Measurements from ENCODE around the gene DNAJC17. TPM values are rescaled to one million over a fixed set of nuclear protein-coding genes. Genes with fewer than 3 reads are reported as not detected.

DNAJC17 gene
- polyA plus RNA-seq, 1 experiment: 25.8 TPM

DNA sequence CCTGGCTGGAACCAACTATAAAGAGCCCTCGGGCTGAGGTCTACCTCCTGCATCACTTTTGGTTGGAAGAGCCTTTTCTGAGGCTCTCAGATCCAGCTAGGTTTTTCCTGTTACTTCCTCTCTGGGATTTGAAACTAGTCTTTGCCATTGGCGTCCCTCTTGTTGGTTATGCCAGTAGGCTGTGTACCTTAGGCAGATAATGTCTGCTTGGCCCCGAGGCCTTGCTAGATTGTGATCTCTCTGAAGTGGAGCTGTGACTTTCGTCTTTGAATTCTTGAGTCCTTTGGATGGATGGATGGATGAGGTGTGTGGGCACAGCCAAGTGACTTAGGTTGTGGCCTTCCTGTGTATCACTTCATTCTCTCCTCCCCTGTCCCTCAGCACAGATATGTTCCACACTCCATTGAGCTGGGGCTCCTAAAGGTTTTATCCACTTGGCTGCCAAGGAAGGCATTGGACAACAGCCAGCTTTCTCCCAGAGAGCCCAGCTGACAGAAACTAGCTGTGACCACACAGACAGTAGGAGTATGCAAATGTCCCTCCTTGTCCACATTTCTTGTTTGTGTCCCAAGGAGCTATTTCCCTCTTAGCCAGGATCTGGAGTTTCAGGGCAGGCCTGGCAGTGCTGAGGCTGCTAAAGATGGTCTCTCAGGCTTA is 7.9 kb upstream of the DNAJC17 start:
- TF ChIP-seq, protein P1, sequence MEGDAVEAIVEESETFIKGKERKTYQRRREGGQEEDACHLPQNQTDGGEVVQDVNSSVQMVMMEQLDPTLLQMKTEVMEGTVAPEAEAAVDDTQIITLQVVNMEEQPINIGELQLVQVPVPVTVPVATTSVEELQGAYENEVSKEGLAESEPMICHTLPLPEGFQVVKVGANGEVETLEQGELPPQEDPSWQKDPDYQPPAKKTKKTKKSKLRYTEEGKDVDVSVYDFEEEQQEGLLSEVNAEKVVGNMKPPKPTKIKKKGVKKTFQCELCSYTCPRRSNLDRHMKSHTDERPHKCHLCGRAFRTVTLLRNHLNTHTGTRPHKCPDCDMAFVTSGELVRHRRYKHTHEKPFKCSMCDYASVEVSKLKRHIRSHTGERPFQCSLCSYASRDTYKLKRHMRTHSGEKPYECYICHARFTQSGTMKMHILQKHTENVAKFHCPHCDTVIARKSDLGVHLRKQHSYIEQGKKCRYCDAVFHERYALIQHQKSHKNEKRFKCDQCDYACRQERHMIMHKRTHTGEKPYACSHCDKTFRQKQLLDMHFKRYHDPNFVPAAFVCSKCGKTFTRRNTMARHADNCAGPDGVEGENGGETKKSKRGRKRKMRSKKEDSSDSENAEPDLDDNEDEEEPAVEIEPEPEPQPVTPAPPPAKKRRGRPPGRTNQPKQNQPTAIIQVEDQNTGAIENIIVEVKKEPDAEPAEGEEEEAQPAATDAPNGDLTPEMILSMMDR (IDR thresholded peaks at IDR 0.05; ENCODE audit: low read depth, low read length): no peak
- no peak overlapping the region for H3K4me3 ChIP-seq (ENCODE audit: low read depth, low read length)
- CTCF ChIA-PET: no interaction called here
- H3K27ac ChIP-seq (ENCODE audit: low read depth, low read length): no peak overlapping the region
- no peak for DNase-seq (ENCODE audit: low read depth, low spot score)
- H3K9me3 ChIP-seq (ENCODE audit: control insufficient read depth, insufficient read depth, low read length): no peaks in the 10 kb centered on the region
- POLR2A ChIA-PET: interaction anchor here (1.5 kb wide), 1 partner anchor 8 kb away, joined by 4 read pairs; the partner anchor contains the start of genes DNAJC17 and ZFYVE19
- H3K27me3 ChIP-seq (ENCODE audit: control insufficient read depth, insufficient read depth, low read length): no peaks in the 10 kb centered on the region

DNA sequence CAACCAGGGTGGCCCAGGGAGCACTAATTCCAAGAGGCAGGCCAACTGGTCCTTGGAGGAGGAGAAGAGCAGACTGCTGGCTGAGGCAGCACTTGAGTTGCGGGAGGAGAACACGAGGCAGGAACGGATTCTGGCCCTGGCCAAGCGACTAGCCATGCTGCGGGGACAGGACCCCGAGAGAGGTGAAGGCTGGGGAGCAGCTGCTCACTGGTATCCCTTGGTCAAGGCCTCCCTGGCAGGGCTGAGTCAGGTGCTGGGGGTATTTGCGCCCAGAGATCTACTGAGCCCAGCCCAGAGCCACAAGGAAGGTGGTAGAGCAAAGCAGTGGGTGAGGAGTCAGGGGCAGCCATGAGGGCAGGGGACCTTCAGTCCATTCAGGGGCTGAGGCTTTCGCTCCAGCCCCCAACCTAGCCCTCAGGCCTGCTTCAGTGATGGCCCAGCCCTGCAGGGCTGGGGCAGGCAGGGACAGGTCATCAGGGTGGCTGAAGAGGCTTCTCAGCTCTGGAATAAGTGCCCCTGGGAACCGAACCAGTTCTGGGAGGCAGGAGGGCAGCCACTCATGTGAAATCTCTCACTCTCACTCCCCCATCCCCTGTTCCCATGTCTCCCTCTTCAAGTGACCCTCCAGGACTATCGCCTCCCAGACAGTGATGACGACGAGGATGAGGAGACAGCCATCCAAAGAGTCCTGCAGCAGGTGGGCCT is 5.6 kb upstream of the DNAJC17 start:
- CTCF ChIA-PET: no interaction called here
- POLR2A ChIA-PET: no interaction called here
- no peak for DNase-seq (ENCODE audit: low read depth, low spot score)
- no peak overlapping the region for H3K4me3 ChIP-seq (ENCODE audit: low read depth, low read length)
- TF ChIP-seq, protein P1 (IDR thresholded peaks at IDR 0.05; ENCODE audit: low read depth, low read length): no peak
- no peaks in the 10 kb centered on the region for H3K9me3 ChIP-seq (ENCODE audit: control insufficient read depth, insufficient read depth, low read length)
- H3K27ac ChIP-seq (ENCODE audit: low read depth, low read length): no peak overlapping the region
- no peaks in the 10 kb centered on the region for H3K27me3 ChIP-seq (ENCODE audit: control insufficient read depth, insufficient read depth, low read length)

DNA sequence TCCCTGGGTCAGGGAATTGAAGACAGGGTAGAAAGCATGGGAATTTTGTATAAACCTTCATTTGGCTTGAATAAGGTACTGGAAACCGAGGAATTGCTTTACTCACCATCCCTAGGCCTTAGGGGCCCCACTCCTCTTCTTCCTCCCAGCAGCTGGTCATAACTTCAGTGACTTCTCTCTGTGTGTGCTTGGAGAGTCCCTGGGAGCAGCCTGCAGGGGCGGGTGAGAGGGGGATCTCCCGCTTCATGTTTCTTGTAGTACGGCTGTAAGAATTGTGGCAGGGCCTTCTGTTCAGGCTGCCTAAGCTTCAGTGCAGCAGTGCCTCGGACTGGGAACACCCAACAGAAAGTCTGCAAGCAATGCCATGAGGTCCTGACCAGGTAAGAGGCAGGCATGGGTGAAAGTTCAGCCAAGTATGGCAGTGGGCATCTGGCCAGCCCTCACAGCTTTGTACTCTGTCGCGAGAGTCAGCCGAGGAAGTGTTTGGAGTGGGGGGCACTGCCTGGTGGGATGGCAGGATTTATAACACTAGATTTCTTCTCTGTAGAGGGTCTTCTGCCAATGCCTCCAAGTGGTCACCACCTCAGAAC is 1.7 kb upstream of the DNAJC17 start:
- POLR2A ChIA-PET: no interaction called here
- CTCF ChIA-PET: no interaction called here
- Histone ChIP-seq H3K4me3 (ENCODE audit: low read depth, low read length) (no peak overlapping the region), H3K27ac (ENCODE audit: low read depth, low read length) (no peak overlapping the region), H3K9me3 (ENCODE audit: control insufficient read depth, insufficient read depth, low read length) (no peaks in the 10 kb centered on the region; the same call in 1 of the 2 replicates), H3K27me3 (ENCODE audit: control insufficient read depth, insufficient read depth, low read length) (no peaks in the 10 kb centered on the region)
- TF ChIP-seq, protein P1 (IDR thresholded peaks at IDR 0.05; ENCODE audit: low read depth, low read length): no peak
- no peak for DNase-seq (ENCODE audit: low read depth, low spot score)

DNA sequence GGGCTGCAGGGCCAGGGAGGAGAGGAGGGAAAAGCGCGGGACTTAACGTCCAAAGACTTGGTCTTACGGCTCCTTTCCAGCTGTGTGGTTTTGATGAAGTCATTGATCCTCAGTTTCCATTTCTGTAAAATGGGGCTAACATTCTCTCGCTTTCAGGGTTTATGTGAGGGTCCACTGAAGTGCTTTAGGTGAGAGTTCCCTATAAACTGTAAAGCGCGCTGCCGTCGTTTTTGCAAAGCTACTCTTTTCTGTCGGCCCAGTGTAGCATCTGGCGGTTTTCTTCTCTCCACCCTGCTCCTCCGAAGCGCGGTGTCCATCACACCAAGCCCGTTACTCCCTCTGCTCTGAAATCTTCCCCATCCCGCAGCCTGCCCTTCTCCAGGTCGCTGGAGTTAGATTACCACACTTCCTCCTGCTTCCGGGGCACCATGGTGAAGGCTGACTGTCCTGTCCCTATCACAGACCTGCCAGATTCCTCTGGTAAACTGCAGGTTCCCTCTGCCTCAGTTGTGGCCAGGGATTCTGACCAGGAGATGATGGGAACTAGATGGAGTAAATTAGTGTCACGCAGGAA is 702 bp upstream of the DNAJC17 start:
- Histone ChIP-seq H3K27ac (ENCODE audit: low read depth, low read length) (no peak overlapping the region), H3K27me3 (ENCODE audit: control insufficient read depth, insufficient read depth, low read length) (no peaks in the 10 kb centered on the region), H3K9me3 (ENCODE audit: control insufficient read depth, insufficient read depth, low read length) (no peaks in the 10 kb centered on the region; the same call in 1 of the 2 replicates), H3K4me3 (ENCODE audit: low read depth, low read length) (peak overlapping the region; percentile 98)
- CTCF ChIA-PET: interaction anchor here (0.6 kb wide), 1 partner anchor 59 kb away, joined by 3 read pairs; no protein-coding TSS in a partner anchor
- no peak for DNase-seq (ENCODE audit: low read depth, low spot score)
- TF ChIP-seq, protein P1 (IDR thresholded peaks at IDR 0.05; ENCODE audit: low read depth, low read length): no peak
- POLR2A ChIA-PET: no interaction called here
